ENCODE measurements around the gene SYT1. TPM values are rescaled to one million over a fixed set of nuclear protein-coding genes. Genes with fewer than 3 reads are reported as not detected.

SYT1 gene
- total and polyA plus RNA-seq, 2 of the 8 experiments (the other 6 are each of a cell fraction or from before 2014, with no cell fraction given) = 11.0 to 34.6 TPM

GRCh38 chr12:78949532-78949931 lies 85.0 kb downstream of the SYT1 start:
- H2BK120ac ChIP-seq (replicated peaks; ENCODE audit: low read depth, low read length) = no peak overlapping the region
- no peaks in the 10 kb centered on the region for H3K27me3 ChIP-seq (replicated peaks in 1 of 4; ENCODE audit: control insufficient read depth in 3 of 4, extremely low read depth in 1 of 4, insufficient read depth in 3 of 4, low read length in 3 of 4)
- H3K4ac ChIP-seq (replicated peaks; ENCODE audit: insufficient read length, low read depth, low read length) = no peak overlapping the region
- H4K8ac ChIP-seq (ENCODE audit: extremely low read depth, insufficient read depth, low read length) = no peak overlapping the region
- no peak overlapping the region for H3K18ac ChIP-seq (ENCODE audit: extremely low read depth, low read length)
- no peak overlapping the region for H3K4me2 ChIP-seq (ENCODE audit: insufficient read depth in 1 of 2, low read depth in 2 of 2, low read length in 2 of 2)
- H3K23ac ChIP-seq (ENCODE audit: insufficient read length) = no peak overlapping the region
- H3K36me3 ChIP-seq (ENCODE audit: control insufficient read depth in 2 of 4, insufficient read depth in 4 of 4, low read length in 3 of 4) = no peaks in the 10 kb centered on the region
- peaks cover 0 to 2% of the 10 kb centered on the region in 2 experiments; a peak in 1 of 4 replicates for H3K79me2 ChIP-seq (ENCODE audit: control insufficient read depth in 1 of 2, insufficient read depth in 2 of 2, low read length in 2 of 2)
- ChIA-PET CTCF (ENCODE audit: partially characterized antibody) (no interaction called here), POLR2A (ENCODE audit: partially characterized antibody) (no interaction called here)
- no peaks in the 10 kb centered on the region for H3K79me1 ChIP-seq (ENCODE audit: low read depth, low read length)
- no peak overlapping the region for H3K14ac ChIP-seq (ENCODE audit: insufficient read length)
- FAIRE-seq (no peak), DNase-seq (ENCODE audit: low read depth in 1 of 2, low spot score in 2 of 2) (no peak)
- H2AK5ac ChIP-seq (ENCODE audit: low read depth, low read length) = no peak overlapping the region
- no peak overlapping the region for H3K9ac ChIP-seq (replicated peaks in 1 of 4; ENCODE audit: extremely low read depth in 1 of 4, low read depth in 3 of 4, low read length in 3 of 4)
- H3K27ac ChIP-seq (ENCODE audit: low read depth, low read length) = no peak overlapping the region
- no peak overlapping the region for H4K5ac ChIP-seq (ENCODE audit: insufficient read length, low read depth, low read length)
- no peaks in the 10 kb centered on the region for H4K20me1 ChIP-seq (replicated peaks in 1 of 2; ENCODE audit: control insufficient read depth in 1 of 2, insufficient read depth in 2 of 2, low read length in 2 of 2)
- H3K56ac ChIP-seq (replicated peaks; ENCODE audit: insufficient read length, low read depth, low read length) = no peak overlapping the region
- no peak overlapping the region for H2BK15ac ChIP-seq (ENCODE audit: low read length)
- H3K23me2 ChIP-seq (ENCODE audit: low read depth, low read length) = no peaks in the 10 kb centered on the region
- H2AFZ ChIP-seq (ENCODE audit: low read length) = no peak overlapping the region
- H3K4me1 ChIP-seq (replicated peaks in 1 of 4; ENCODE audit: control insufficient read depth in 3 of 4, insufficient read depth in 4 of 4, low read length in 3 of 4) = no peaks in the 10 kb centered on the region
- H4K91ac ChIP-seq (replicated peaks; ENCODE audit: insufficient read length, low read length) = no peak overlapping the region
- no peaks in the 10 kb centered on the region for H3K9me3 ChIP-seq (ENCODE audit: insufficient read depth in 2 of 2, low read depth in 1 of 2, low read length in 1 of 2)
- no peak overlapping the region for H2BK12ac ChIP-seq (ENCODE audit: low read depth, low read length)
- no peak overlapping the region for H2BK20ac ChIP-seq (ENCODE audit: low read length)
- H2BK5ac ChIP-seq (ENCODE audit: low read depth, low read length) = no peak overlapping the region
- H3K4me3 ChIP-seq (ENCODE audit: extremely low read depth in 1 of 4, insufficient read depth in 2 of 4, low read depth in 3 of 4, low read length in 4 of 4) = no peak overlapping the region
- TF ChIP-seq TCF12 (IDR thresholded peaks at IDR 0.05; ENCODE audit: low read depth, low read length) (no peak), CTCF (IDR thresholded peaks at IDR 0.05; ENCODE audit: control extremely low read depth in 1 of 3, insufficient read depth in 1 of 3, low read depth in 1 of 3, low read length in 3 of 3) (no peak)

Measured in H1 (cell line).